GM18861 (cell line): Measurements from ENCODE around the gene POLRMT.
"Not testable (repeated sequence)": the region's sequence is repeated elsewhere in the genome, so short reads cannot be mapped to it uniquely, and the experiment has no call there.

Experiments
- ATAC-seq: cut with Tn5 transposase; IDR thresholded peaks from one replicate; pipeline ENCODE4 v1.9.1; 2021; ENCODE audit not compliant: unreplicated experiment

Gene POLRMT

DNA sequence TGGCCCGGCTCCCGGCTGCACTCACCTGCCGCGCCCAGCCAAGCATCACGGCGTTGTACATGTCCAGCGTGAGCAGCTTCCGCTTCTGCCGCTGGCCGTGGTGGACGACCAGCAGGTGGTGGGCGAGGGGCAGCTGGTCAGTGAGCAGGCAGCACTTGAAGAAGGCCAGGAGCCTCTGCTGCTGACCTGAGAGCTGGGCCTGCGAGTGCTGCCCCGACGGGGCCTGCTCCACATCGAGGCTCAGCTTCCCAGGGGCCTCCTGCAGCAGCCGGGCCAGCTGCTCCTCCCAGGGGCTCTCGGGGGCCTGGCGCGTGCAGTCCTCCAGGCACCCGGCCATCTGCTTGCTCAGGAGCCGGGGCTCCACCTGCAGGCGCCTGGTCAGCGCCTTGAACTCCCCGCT is 3.8 kb downstream of the POLRMT start:
- ATAC-seq: not testable (repeated sequence)

DNA sequence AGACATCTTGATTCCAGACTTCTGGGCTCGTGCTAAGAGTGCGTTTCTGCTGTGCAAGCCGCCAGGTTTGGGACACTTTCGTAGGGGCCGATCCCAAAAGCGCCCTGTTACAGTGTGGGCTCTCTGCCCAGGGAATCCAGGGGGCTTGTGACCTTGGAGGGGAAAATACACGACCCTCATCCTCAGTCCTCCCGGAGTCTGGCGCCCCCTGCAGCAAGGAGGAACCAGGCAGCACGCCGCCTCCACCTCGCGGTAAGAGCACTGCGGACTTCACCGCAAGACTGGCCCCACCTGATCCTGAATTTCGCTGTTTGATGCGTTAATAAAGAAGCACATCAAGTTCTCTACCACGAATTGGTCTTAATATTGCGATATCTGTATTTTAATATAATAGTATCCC is 5.2 kb downstream of the POLRMT start:
- ATAC-seq: no peak

DNA sequence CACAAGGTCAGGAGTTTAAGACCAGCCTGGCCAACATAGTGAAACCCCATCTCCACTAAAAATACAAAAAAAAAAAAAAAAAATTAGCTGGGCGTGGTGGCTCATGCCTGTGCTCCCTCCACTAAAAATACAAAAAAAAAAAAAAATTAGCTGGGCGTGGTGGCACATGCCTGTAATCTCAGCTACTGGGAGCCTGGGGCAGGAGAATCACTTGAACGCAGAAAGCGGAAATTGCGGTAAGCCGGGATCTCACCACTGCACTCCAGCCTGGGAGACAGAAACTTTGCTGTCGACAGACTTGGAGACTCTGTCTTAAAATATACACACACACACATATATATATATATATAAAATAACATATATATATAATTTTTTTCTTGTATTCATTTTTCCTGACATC is 6.8 kb downstream of the POLRMT start:
- not testable (repeated sequence) for ATAC-seq

DNA sequence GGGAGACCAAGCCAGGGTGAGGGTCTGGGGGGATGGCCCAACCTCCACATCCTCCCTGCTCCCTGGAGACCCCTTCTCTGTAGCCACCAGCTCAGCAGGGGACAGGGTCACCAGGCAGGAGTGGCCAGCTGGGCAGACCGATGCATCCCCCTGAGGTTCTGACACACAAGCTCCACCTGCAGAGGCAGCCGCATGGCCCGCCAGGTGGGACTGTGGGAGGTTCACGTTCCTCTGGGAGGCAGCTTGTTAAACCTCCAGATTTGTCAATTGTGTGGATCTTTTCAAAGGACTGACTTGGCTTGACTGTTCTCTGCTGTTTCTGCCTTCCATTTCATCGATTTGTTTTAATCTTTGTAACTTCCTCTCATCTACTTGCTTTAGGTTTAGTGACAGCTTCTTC is 8.1 kb downstream of the POLRMT start:
- ATAC-seq: no peak

DNA sequence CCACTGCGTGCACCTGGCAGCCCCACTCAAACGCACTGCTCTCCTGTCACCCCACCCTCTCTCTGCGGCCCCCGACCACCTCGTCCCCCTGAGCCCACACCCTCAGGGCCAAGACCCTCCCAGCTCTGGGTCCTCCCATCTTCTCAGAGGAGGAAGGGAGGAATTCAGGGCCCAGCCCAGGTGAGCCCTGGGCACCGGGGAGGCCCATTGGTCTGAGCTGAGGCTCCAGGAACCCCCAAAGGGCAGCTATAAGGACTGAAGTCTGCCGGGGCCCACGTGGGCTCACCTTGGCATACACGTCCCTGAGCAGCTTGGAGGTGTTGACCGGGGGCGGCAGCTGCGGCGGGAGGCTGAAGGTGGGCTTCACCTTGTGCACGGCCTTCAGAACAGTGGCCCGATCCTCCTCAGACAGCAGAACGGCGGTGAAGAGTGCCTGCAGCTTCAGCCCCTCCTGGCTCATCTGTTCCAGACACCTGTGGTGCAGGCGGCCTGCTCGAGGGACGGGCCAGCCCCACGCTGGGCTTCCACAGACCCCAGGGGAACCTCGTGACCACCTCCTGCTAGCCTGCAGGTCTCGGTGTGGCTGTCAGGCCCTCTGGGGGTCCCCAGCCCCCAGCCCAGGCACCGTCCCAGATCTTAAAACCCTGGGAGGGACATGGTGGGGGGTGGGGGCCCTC is 8.8 kb downstream of the POLRMT start:
- ATAC-seq: no peak

DNA sequence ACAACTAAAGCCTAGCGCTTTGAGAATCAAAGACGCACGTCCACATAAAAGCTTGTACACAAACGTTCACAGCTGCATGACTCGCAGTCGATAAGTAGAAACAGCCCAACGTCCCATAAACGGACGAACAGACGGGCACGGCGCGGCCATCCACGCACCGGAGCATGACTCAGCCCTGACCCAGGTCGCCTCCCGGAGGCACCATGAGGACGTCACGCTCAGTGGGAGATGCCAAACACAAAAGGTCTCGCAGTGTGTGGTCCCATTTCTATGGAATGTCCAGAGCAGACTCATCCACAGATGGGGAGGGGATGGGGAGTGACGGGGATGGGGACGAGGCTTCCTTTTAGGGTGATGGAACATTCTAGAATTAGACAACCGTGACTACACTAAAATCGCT is 9.4 kb downstream of the POLRMT start:
- ATAC-seq: no peak

DNA sequence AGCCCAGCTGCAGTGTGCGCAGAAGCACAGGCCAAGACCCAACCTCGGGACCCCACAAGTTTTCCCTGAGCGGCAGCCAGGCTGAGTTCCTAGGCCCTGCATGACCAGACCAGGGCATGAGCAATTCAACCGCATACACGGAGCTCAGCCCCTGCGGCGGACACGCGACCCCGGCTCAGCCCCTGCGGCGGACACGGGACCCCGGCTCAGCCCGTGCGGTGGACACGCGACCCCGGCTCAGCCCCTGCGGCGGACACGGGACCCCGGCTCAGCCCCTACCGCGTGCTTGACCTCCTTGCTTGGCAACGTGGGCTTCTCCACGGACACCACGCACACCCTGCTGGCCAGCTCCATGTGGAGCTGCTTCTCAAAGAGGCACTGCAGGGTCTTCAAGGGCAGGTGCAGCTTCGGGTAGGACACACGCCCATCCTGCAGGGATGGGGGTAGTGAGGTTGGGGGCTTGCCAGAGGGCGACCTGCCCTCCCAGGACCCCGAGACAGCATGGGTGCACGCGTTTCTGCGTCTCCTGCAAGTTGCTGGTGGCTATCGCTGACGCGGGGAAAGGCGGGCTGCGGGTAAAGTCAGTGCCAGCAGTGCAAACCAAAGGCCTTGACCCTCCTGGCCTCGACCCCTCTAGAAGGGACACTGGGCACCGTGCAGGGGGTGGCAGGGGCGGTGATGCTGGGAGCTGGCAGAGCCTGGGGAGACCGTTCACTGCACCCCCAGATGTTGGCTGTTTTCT is 10.0 kb downstream of the POLRMT start:
- ATAC-seq: no peak

DNA sequence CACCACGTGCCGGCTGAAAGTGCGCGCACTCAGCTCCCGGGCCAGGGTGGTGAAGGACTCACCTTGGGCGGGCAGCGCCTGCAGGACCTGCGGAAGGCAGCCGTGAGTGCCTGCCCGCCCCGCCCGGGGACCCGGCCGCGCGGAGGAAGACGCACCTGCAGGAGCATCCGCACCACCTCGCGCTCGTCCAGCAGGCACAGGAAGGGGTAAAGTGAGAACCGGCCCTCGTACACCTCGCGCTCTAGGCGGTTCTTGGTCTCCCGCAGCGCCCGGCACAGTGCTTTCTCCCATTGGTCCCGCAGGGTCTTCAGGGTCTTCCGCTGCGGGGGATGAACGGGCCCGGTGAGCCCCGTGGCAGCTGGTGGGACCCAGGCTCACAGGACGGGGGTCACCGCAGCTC is 10.7 kb downstream of the POLRMT start:
- ATAC-seq: no peak

DNA sequence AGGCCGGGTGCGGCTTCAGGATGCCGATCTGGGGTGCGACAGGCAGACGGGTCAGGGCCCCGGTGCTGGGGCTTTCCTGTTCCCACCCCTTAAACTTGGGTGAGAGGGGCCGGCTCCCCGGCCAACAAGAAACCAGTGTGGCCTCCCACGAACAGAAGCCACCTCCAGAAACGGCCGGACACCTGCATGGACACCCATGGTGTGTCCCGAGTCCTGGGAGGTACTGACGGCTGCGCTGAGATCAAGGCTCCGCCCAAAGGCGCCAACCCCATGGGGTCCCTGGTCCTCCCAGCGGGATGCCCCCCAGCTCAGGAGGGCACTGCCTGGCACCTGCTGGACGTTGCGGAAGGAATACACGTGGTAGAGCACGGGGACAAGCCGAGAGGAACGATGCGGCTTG is 11.5 kb downstream of the POLRMT start:
- ATAC-seq: no peak

DNA sequence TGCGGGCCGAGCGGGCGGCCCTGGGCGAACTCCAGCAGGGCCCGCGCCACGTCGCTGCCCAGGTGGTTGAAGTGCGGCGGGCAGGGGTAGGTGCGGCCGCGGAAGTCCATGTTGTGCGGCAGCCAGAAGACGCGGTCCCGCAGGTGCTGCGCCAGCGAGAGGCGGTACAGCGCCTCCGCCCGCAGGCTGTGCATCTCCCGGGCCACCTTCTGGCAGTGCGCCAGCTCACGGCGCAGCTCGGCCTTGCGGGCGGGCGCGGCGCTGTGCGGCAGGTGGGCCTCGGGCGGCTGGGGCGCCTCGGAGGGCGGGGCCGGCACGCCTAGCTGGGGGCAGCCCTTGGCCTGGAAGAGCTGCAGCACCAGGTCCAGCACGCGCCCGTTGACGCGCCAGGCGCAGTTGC is 12.1 kb downstream of the POLRMT start:
- not testable (repeated sequence) for ATAC-seq

DNA sequence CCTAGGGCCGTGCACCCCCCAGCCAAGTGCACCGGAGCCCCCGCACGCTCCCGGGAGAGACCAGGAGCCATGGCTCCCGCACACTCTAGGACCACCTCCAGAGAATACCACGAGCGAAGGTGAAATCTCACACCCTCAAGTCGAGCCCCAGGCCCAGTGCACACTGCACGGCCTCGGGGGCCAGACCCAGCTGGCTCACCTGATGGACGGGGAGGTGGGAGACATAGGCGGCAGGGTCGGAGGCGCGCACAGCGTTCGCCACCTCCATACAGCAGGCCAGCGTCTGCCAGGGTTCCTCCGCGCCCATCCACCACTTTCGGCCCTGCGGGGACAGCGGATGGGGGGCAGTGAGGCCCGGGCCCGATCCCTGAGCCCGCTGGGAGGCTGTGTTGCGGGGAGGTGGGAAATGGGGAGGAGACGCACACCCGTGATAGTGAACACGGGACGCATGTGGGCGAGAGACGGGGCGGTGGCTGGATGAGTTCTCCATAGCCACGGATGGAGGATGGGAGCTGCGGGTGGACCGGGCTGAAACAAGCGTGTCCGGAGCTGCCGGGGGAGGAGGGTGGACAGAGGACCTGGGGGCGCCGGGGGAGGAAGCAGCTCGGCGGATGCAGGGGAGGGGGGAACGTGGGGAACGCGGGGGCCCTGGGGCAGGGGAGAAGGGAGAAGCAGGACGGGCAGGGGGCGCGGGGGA is 13.0 kb downstream of the POLRMT start:
- no peak for ATAC-seq

DNA sequence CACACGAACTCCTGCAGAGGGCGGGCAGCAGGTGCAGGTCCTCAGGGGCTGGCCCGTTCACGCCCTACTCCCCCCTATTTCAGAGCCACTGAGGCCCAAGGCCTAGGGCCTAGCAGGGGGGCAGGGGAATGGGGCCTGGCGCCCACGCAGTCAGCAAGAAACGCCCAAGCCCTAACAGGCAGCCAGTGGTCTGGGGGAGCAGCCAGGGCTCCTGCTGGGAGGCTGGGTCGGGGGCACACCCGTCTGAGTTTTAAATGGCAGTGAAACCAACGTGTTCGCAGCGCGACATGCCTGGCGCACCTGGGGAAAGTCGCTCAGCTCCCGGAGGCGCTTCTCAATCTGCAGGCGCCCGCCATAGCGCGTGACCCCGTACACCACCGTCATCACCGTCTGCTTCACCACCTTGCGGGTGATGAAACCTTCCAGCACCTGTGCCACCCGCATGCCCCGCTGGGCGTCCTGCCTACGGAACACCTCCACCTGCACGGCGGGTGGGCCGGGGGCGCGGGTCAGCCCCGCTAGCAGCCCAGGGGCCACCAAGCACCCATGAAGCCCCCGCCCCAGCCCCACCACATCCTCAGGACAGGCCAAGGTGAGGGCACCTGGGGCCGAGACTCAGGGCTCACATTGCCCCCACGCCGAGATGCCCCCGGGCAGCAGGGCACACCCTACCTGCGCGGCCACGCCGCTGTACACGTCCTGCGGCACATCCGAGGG is 13.9 kb downstream of the POLRMT start:
- no peak for ATAC-seq

DNA sequence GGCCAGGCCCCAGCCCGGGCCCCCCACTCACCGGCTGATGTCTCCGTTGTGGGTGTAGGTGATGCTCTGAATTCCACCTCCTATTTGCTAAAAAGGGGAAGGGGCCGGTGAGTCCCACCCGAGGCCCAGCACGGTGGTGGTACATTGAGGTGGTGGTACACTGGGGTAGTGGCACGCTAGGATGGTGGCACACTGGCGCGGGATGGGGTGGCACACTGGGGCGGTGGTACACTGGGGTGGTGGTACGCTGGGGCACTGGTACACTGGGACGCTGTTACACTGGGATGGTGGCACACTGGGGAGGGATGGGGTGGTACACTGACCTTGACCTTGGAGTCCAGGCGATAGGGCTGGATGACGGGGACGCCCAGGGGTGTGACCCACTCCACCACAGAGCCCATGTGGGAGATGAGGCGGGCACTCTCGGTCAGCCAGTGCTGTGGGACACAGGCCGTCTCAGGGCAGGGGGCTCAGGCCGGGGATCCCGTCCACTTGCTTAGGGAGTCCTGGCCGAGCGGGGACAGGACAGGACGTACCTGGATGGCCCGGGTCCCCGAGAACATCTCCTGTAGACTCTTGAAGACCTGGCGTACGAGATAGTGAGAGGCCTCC is 14.6 kb downstream of the POLRMT start:
- no peak for ATAC-seq

DNA sequence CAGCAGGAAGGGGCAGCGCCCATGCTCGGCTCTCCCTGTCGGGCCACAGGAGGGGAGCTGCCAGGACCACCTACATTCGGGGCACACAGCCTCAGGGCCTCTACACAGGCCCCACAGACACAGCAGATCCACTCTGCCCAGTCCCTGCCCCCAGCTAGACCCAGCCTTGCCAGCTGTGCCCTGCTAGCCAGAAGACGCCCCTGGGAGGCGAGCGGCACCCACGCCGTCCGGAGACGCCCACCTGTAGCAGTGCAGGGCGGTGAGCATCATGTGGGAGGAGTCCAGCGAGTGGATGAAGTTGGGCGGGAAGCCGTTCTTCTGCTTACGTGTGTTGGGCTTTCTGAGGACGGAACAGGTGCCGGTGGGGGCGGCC is 15.1 kb downstream of the POLRMT start:
- ATAC-seq: no peak

DNA sequence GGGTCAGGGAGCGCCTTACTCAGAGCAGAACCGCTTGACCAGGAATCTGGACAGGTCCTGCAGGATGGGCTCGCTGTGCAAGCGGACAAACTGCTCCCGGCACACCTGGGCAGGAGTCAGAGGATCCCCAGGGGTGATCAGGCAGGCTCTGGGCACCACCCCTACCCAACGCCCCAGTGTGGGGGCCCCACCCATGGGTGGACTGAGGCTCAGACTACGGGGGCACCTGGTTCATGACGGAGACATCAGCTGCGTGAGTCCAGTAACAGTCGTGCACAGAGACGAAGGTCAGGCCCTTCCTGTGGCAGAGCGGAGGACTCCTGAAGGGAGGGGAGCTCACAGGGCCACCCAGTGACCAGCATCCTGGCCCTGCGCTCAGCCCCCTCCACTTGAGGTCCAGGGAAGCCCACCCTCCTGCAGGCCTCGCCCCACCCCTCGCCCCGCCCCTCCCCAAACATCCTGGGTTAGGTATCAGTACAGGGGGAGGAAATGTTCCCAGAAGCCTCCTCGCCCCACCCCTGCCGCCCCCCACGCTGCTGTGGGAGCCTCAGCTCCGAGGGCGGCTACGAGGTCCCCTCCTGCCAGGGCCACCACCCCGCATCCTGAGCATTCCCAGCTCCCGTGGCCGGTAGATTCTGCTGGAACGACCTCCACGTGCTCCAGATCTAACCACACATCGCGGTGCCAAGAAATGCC is 15.6 kb downstream of the POLRMT start:
- ATAC-seq: no peak

DNA sequence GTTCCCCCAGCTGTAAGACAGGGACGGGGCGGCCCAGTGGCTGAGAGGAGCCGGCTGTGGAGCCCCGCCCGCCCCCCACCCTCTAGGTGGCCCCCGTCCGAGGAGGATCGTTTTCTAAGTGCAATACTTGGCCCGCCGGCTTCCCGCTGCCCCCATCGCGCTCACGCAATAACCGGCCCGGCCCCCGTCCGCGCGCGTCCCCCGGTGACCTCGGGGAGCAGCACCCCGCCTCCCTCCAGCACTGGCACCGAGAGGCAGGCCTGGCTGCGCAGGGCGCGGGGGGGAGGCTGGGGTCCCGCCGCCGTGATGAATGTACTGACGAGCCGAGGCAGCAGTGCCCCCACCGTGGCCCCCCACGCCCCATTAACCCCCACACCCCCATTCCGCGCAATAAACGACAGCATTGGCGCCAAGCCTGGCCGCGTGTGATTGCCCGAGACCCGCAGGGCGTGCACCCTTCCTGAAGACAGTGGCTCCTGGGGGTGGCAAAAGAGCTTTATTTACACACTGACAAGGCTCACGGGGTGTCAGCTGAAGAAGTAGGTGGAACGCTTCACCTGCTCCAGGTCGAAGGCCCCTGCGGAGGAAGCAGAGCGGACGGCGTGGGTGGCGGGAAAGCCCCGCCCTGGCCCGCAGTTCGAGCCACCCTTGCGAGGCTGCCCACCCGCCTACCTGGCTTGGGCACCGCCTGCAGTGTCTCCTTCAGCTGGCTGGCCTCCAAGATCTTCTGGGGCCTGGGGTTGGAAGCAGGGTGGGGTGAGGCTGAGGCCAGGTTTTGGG is 16.4 kb downstream of the POLRMT start:
- no peak for ATAC-seq

DNA sequence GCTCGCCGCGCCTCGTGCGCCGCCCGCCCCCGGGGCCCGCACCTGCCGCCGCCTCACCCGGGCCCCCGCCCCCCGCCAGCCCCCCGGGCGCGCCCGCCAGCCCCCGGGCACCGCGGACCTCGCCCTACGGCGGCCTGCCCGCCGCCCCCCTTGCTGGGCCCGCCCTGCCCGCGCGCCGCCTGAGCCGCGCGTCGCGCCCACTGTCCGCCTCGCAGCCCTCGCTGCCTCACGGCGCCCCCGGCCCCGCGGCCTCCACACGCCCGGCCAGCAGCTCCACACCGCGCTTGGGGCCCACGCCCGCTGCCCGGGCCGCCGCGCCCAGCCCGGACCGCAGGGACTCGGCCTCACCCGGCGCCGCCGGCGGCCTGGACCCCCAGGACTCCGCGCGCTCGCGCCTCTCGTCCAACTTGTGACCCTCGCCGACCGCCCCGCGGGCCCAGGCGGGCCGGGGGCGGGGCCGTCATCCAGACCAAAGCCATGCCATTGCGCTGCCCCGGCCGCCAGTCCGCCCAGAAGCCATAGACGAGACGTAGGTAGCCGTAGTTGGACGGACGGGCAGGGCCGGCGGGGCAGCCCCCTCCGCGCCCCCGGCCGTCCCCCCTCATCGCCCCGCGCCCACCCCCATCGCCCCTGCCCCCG is 17.2 kb downstream of the POLRMT start:
- no peak for ATAC-seq

DNA sequence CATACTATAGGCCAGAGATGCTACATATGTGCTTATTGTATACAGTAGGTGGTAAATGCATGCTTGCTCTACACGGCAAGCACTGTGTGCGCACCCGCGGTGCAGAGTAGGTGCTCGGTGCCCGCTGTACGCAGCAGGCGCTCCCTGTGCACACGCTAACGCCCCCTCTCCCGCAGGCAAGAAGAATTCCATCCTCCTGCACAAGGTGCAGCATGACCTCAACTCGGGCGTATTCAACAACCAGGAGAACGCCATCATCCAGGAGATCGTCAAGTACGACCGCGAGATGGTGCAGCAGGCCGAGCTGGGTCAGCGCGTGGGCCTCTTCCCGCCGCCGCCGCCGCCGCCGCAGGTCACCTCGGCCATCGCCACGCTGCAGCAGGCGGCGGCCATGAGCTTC is 17.7 kb downstream of the POLRMT start:
- no peak for ATAC-seq
